ENCODE results near the gene MOSPD2.

- TF ChIP-seq CTCF (conservative IDR thresholded peaks at IDR 0.05; ENCODE audit: low read depth, low read length), result no peak
- no peak for TF ChIP-seq EZH2phosphoT487 (IDR thresholded peaks at IDR 0.05; ENCODE audit: borderline replicate concordance, low read length)
- no peak for TF ChIP-seq EZH2 (IDR thresholded peaks at IDR 0.05; ENCODE audit: low read length, unreplicated experiment)
Measured at GRCh38 chrX:14872355-14872754, 866 bp upstream of the MOSPD2 start.

All from PC-3 (cell line).